Measurements from ENCODE around the gene PHLDB3.

The PHLDB3 gene

DNA sequence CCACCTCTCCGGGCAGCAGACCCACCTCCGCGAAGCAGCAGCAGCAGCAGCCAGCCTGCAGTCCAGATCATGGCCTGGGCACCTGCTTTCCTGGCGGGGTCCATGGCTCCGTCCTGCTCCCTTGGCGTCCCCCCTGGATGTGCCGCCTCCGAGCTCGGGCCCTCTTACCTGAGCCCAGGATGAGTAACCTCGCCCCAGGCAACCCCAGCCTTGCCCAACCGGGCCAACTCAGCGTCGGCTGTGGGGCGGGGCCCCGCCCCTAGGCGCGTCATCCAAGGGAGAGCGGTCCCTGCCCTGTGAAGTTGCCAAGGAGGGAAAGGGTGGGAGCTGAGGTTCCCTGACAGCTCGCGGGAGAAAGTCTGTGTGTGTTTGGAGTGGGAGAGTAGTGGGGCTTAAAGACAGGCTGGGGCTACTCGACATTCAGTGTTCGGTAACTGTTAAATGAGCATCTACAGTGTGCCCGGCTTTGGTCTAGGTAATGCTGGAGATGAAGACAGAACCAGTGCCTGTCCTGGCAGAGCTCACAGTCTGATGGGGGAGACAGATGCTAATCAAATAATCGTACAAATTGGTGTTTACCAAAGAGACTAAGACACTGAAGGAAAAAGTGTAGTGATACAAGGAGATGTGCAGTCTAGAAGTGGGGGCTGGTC, 39.0 kb downstream of the PHLDB3 start, which contains the start of gene LYPD3:
TSS of gene LYPD3 (minus strand) at position 141 of the 653 bp plus-strand sequence. CDS start at position 104, 37 bp downstream.
- H3K9me3 ChIP-seq (ENCODE audit: insufficient read depth, low read length) = no peaks in the 10 kb centered on the region
- H3K9me2 ChIP-seq (replicated peaks; ENCODE audit: insufficient read depth, low read length) = no peaks in the 10 kb centered on the region
- TF ChIP-seq, protein P1, sequence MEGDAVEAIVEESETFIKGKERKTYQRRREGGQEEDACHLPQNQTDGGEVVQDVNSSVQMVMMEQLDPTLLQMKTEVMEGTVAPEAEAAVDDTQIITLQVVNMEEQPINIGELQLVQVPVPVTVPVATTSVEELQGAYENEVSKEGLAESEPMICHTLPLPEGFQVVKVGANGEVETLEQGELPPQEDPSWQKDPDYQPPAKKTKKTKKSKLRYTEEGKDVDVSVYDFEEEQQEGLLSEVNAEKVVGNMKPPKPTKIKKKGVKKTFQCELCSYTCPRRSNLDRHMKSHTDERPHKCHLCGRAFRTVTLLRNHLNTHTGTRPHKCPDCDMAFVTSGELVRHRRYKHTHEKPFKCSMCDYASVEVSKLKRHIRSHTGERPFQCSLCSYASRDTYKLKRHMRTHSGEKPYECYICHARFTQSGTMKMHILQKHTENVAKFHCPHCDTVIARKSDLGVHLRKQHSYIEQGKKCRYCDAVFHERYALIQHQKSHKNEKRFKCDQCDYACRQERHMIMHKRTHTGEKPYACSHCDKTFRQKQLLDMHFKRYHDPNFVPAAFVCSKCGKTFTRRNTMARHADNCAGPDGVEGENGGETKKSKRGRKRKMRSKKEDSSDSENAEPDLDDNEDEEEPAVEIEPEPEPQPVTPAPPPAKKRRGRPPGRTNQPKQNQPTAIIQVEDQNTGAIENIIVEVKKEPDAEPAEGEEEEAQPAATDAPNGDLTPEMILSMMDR (IDR thresholded peaks at IDR 0.05; ENCODE audit: insufficient read depth, low read length, poor library complexity, severe bottlenecking) = no peak
- TF ChIP-seq EZH2phosphoT487 (conservative IDR thresholded peaks at IDR 0.05; ENCODE audit: low read length) = no peak
- no peaks in the 10 kb centered on the region for H3K36me3 ChIP-seq (ENCODE audit: low read length)
- no peak within 1 kb of the TSS for H3K9ac ChIP-seq (ENCODE audit: low read length)
- H2AFZ ChIP-seq (ENCODE audit: low read depth, low read length, severe bottlenecking) = no peak within 1 kb of the TSS
- peak within 1 kb of the TSS; percentile 44 for H3K4me2 ChIP-seq (ENCODE audit: low read depth, low read length, poor library complexity, severe bottlenecking)
- H3K27me3 ChIP-seq (ENCODE audit: low read length) = no peaks in the 10 kb centered on the region
- H3K79me2 ChIP-seq (ENCODE audit: insufficient read depth, low read length) = no peaks in the 10 kb centered on the region
- no peak within 1 kb of the TSS for H3K27ac ChIP-seq (ENCODE audit: low read depth, low read length)
- H3K4me3 ChIP-seq (ENCODE audit: insufficient read depth, low read length, poor library complexity, severe bottlenecking) = no peak within 1 kb of the TSS
- no peaks in the 10 kb centered on the region for H4K20me1 ChIP-seq (ENCODE audit: low read depth, low read length)
- H3F3A ChIP-seq (ENCODE audit: insufficient read depth) = no peaks in the 10 kb centered on the region

DNA sequence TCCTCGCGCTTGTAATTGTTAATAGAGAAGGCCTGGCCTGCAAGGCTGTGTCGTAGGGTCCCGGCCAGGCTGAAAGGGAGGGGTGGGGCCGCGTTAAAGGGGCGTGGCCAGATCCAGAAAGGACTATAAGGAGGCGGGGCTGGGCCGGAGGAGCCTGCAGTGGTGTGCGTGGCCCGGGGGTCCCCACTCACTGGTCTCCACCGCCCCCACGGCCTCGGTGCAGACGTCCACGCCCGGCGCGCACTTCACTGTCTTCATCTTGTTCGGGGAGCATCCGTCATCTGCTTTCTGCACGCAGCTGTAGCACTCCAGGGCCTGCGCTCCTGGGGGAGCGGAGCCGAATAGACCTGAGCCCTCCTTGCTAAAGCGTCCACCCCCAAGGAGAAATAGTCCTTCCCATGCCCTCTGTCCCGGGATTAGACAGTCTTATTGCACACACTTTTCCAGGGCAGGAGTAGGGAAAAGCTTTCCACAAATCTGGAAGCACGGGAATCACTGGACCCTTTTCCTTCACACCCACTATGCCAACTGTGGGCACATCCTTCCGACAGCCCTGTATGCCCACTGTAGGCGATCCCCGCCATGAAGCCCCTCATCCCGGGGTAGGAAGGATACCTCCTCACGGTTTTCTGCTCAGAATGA, 40.3 kb downstream of the PHLDB3 start:
- H3K9ac ChIP-seq (ENCODE audit: low read length) = peak overlapping the region; percentile 22; the same call in 1 of the 2 replicates
- H3K36me3 ChIP-seq (ENCODE audit: low read length) = no peaks in the 10 kb centered on the region
- peak overlapping the region; percentile 50 for H3K4me3 ChIP-seq (ENCODE audit: insufficient read depth, low read length, poor library complexity, severe bottlenecking)
- peak overlapping the region; percentile 44 for H3K4me2 ChIP-seq (ENCODE audit: low read depth, low read length, poor library complexity, severe bottlenecking)
- H3K27ac ChIP-seq (ENCODE audit: low read depth, low read length) = no peak overlapping the region
- no peaks in the 10 kb centered on the region for H3K9me2 ChIP-seq (replicated peaks; ENCODE audit: insufficient read depth, low read length)
- H3F3A ChIP-seq (ENCODE audit: insufficient read depth) = no peaks in the 10 kb centered on the region
- TF ChIP-seq, protein P1 (IDR thresholded peaks at IDR 0.05; ENCODE audit: insufficient read depth, low read length, poor library complexity, severe bottlenecking) = no peak
- TF ChIP-seq EZH2phosphoT487 (conservative IDR thresholded peaks at IDR 0.05; ENCODE audit: low read length) = no peak
- no peaks in the 10 kb centered on the region for H3K9me3 ChIP-seq (ENCODE audit: insufficient read depth, low read length)
- H3K79me2 ChIP-seq (ENCODE audit: insufficient read depth, low read length) = no peaks in the 10 kb centered on the region
- H4K20me1 ChIP-seq (ENCODE audit: low read depth, low read length) = no peaks in the 10 kb centered on the region
- no peaks in the 10 kb centered on the region for H3K27me3 ChIP-seq (ENCODE audit: low read length)
- H2AFZ ChIP-seq (ENCODE audit: low read depth, low read length, severe bottlenecking) = peak overlapping the region; percentile 67

DNA sequence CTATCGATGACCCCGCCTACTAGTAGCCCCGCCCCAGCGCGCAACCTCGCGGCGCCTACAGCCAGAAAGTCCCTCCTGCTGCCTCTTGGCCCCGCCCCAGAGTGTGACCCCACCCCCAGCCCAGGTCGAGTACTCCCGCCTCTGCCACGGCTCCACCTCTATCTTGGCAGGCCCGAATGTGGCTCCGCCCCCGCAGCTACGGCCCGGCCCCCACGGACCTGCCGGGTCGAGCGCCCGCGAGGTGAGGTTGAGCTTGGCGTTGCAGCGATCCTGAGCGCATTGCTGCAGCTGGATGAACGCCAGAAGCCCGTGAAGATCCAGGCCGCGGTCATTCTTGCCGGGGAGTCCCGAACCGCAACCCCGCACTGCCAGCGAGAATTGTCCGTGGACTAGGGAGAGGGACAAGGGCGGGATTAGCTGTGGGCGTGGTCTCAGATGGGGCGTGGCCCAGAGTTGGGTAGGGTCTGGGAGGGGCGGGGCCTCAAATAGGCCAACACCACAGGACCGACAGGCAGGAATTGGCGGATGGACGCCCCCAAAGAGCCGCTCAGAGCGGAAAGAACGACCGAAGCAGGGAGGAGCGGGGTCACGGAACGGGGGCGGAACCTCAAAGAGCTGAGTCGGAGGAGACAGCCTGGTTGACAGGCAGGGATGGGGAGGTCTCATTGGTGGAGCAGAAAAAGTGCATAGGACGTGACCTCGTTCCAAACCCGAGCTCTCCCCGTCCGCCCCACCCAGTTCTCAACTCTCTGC, 41.0 kb downstream of the PHLDB3 start:
- Histone ChIP-seq H2AFZ (ENCODE audit: low read depth, low read length, severe bottlenecking) (peak overlapping the region; percentile 67), H3K4me3 (ENCODE audit: insufficient read depth, low read length, poor library complexity, severe bottlenecking) (peak overlapping the region; percentile 50), H3K27me3 (ENCODE audit: low read length) (no peaks in the 10 kb centered on the region), H3K9me2 (replicated peaks; ENCODE audit: insufficient read depth, low read length) (no peaks in the 10 kb centered on the region), H3K79me2 (ENCODE audit: insufficient read depth, low read length) (no peaks in the 10 kb centered on the region), H3F3A (ENCODE audit: insufficient read depth) (no peaks in the 10 kb centered on the region), H3K27ac (ENCODE audit: low read depth, low read length) (no peak overlapping the region), H4K20me1 (ENCODE audit: low read depth, low read length) (no peaks in the 10 kb centered on the region), H3K4me2 (ENCODE audit: low read depth, low read length, poor library complexity, severe bottlenecking) (peak overlapping the region; percentile 44), H3K36me3 (ENCODE audit: low read length) (no peaks in the 10 kb centered on the region), H3K9me3 (ENCODE audit: insufficient read depth, low read length) (no peaks in the 10 kb centered on the region), H3K9ac (ENCODE audit: low read length) (peak overlapping the region; percentile 22; the same call in 1 of the 2 replicates)
- TF ChIP-seq, protein P1 (IDR thresholded peaks at IDR 0.05; ENCODE audit: insufficient read depth, low read length, poor library complexity, severe bottlenecking) = no peak
- no peak for TF ChIP-seq EZH2phosphoT487 (conservative IDR thresholded peaks at IDR 0.05; ENCODE audit: low read length)
